GM18498 (cell line): ENCODE data around the gene PGS1.
A peak's percentile ranks its signal among the peaks of the same experiment; 100 is the strongest.

Source experiments
- ATAC-seq: cut with Tn5 transposase; IDR thresholded peaks from one replicate; pipeline ENCODE4 v1.9.1; 2021; ENCODE audit warnings: mild to moderate bottlenecking, moderate library complexity; ENCODE audit not compliant: unreplicated experiment

PGS1 gene

GRCh38 chr17:78364436-78365281, 13.8 kb upstream of the PGS1 start:
- no peak for ATAC-seq

GRCh38 chr17:78365561-78366108, 12.8 kb upstream of the PGS1 start:
- no peak for ATAC-seq

- ATAC-seq = no peak
These were observed 12.2 kb upstream of the PGS1 start for GRCh38 chr17:78366109-78366848.

- no peak for ATAC-seq
These were observed 11.3 kb upstream of the PGS1 start for GRCh38 chr17:78367193-78367592.

- ATAC-seq = no peak
These were observed 10.1 kb upstream of the PGS1 start for GRCh38 chr17:78368348-78368747.

- no peak for ATAC-seq
These were observed 9.5 kb upstream of the PGS1 start for GRCh38 chr17:78368854-78369495.

GRCh38 chr17:78369791-78370381, 8.6 kb upstream of the PGS1 start:
- no peak for ATAC-seq

GRCh38 chr17:78371056-78371455, 7.4 kb upstream of the PGS1 start:
- ATAC-seq = no peak

- ATAC-seq = no peak
These were observed 5.6 kb upstream of the PGS1 start for GRCh38 chr17:78372841-78373240.

GRCh38 chr17:78374189-78374588, 4.3 kb upstream of the PGS1 start:
- ATAC-seq = no peak

GRCh38 chr17:78374631-78375274, 3.7 kb upstream of the PGS1 start:
- no peak for ATAC-seq

- ATAC-seq = no peak
These were observed 2.9 kb upstream of the PGS1 start for GRCh38 chr17:78375401-78376151.

GRCh38 chr17:78376161-78376560, 2.3 kb upstream of the PGS1 start:
- no peak for ATAC-seq

GRCh38 chr17:78377858-78378224, 608 bp upstream of the PGS1 start:
- ATAC-seq = no peak

GRCh38 chr17:78379131-78379491, 662 bp downstream of the PGS1 start:
- ATAC-seq = no peak

- no peak for ATAC-seq
These were observed 1.9 kb downstream of the PGS1 start for GRCh38 chr17:78380370-78380769.

- ATAC-seq = no peak
These were observed 3.3 kb downstream of the PGS1 start for GRCh38 chr17:78381601-78382232.

GRCh38 chr17:78383725-78384471, 5.4 kb downstream of the PGS1 start:
- ATAC-seq = peak; percentile 40
